GM12878 (cell line): ENCODE data around the gene LMAN2. TPM values are rescaled to one million over a fixed set of nuclear protein-coding genes. Genes with fewer than 3 reads are reported as not detected.

Experiments used
- ATAC-seq: fragments of 200-7000 bp; cut with Tn5 transposase; 3 replicates; pipeline ENCODE4 v1.9.1; 2020; ENCODE audit warnings: mild to moderate bottlenecking, moderate library complexity
- BruUV-seq: library from RNA; stranded (reverse); fragments of 400-500 nt; replicated peaks from 2 replicates; lab custom pipeline; 2021; lab: Mats Ljungman, UMichigan
- CTCF ChIA-PET: fragments of 300-600 bp; sonication (Branson Sonifier 250); formaldehyde crosslinking; extraction: SDS; loops from one replicate; lab custom pipeline; 2021; ENCODE audit warnings: inconsistent platforms; lab: Yijun Ruan, JAX
- POLR2A ChIA-PET: fragments of 350-600 bp; formaldehyde crosslinking; extraction: SDS; loops from one replicate; lab custom pipeline; 2021; ENCODE audit warnings: inconsistent platforms; lab: Charles Lee
- RAD21 ChIA-PET: fragments of 300-600 bp; sonication (Branson Sonifier 250); formaldehyde crosslinking; loops from one replicate; lab custom pipeline; 2023; ENCODE audit warnings: antibody characterized with exemption; ENCODE audit not compliant: unreplicated experiment; lab: Charles Lee
- SMC1A ChIA-PET: fragments of 300-600 bp; sonication (Branson Sonifier 250); formaldehyde crosslinking; loops from one replicate; lab custom pipeline; 2023; ENCODE audit not compliant: unreplicated experiment, uncharacterized antibody; lab: Charles Lee
- DNase-seq: peaks from one replicate; pipeline ENCODE4 v3.0.0-alpha.2; 2011; ENCODE audit warnings: low read depth, low spot score
- FAIRE-seq: peaks from 3 replicates; lab custom pipeline; 2011; peaks lifted over from hg19 to GRCh38; lab: Jason Lieb, UNC
- H2AFZ ChIP-seq: 2 replicates; pipeline ENCODE4 v1.6.0; 2011; ENCODE audit warnings: low read depth, low read length, control low read depth; ENCODE audit not compliant: control insufficient read depth
- H3K27ac ChIP-seq: 2 replicates; pipeline ENCODE4 v1.5.1; 2011; ENCODE audit warnings: control low read depth; ENCODE audit not compliant: control insufficient read depth, insufficient read depth
- H3K27me3 ChIP-seq, 2 experiments: replicated peaks in 1 of 2; 2 replicates each; pipeline versions ENCODE4 v1.6.0 to v1.6.1; 2011; ENCODE audit warnings: low read length in 1 of 2; ENCODE audit not compliant: control insufficient read depth in 2 of 2, insufficient read depth in 2 of 2
- H3K36me3 ChIP-seq, 2 experiments: 2 replicates each; pipeline ENCODE4 v1.5.1; 2011; ENCODE audit warnings: low read length in 1 of 2; ENCODE audit not compliant: control insufficient read depth in 2 of 2, insufficient read depth in 2 of 2
- H3K4me1 ChIP-seq: 2 replicates; pipeline ENCODE4 v1.6.1; 2011; ENCODE audit warnings: mild to moderate bottlenecking, low read length, moderate library complexity, mixed read lengths; ENCODE audit not compliant: control insufficient read depth, insufficient read depth
- H3K4me2 ChIP-seq: 2 replicates; pipeline ENCODE4 v1.6.0; 2011; ENCODE audit warnings: control low read depth; ENCODE audit not compliant: control insufficient read depth, insufficient read depth
- H3K4me3 ChIP-seq: fragments of 200-600 bp; sonication (generic); 2 replicates; pipeline ENCODE4 v1.5.1; 2016
- H3K79me2 ChIP-seq: 2 replicates; pipeline ENCODE4 v1.6.0; 2011; ENCODE audit warnings: low read length; ENCODE audit not compliant: control insufficient read depth, insufficient read depth
- H3K9ac ChIP-seq: 2 replicates; pipeline ENCODE4 v1.8.0; 2011; ENCODE audit warnings: low read length, control low read depth, mixed read lengths; ENCODE audit not compliant: control insufficient read depth, insufficient read depth
- H3K9me3 ChIP-seq: replicated peaks from 3 replicates; pipeline ENCODE4 v1.5.1; 2011; ENCODE audit warnings: mild to moderate bottlenecking, low read length; ENCODE audit not compliant: control insufficient read depth, insufficient read depth
- H4K20me1 ChIP-seq: 2 replicates; pipeline ENCODE4 v1.6.0; 2011; ENCODE audit not compliant: control insufficient read depth, insufficient read depth
- BCL11A ChIP-seq: IDR thresholded peaks from 2 replicates; pipeline ENCODE4 v1.6.1; 2011; ENCODE audit warnings: low read depth, low read length
- CBX5 ChIP-seq: sonication (generic); IDR thresholded peaks from 2 replicates; pipeline ENCODE4 v1.6.1; 2016; ENCODE audit warnings: low read depth, moderate library complexity, mild to moderate bottlenecking, inconsistent platforms
- DPF2 ChIP-seq: fragments of 450-650 bp; IDR thresholded peaks from 2 replicates; pipeline ENCODE4 v1.6.1; 2017; ENCODE audit warnings: mild to moderate bottlenecking
- EED ChIP-seq: sonication (generic); IDR thresholded peaks from 2 replicates; pipeline ENCODE4 v1.6.1; 2016; ENCODE audit warnings: antibody characterized with exemption, low read depth
- HDAC2 ChIP-seq: fragments of 200-600 bp; sonication (generic); IDR thresholded peaks from 2 replicates; pipeline ENCODE4 v1.6.1; 2017
- IKZF2 ChIP-seq, 2 experiments: fragments of 450-650 bp; IDR thresholded peaks; 2 replicates each; pipeline ENCODE4 v1.6.1; 2017; ENCODE audit warnings: mild to moderate bottlenecking in 2 of 2, moderate library complexity in 2 of 2
- JUND ChIP-seq: IDR thresholded peaks from 2 replicates; pipeline ENCODE4 v1.6.1; 2012; ENCODE audit warnings: low read depth, mild to moderate bottlenecking, low read length, improper control_type of control experiment, moderate library complexity
- MEF2A ChIP-seq: IDR thresholded peaks from 2 replicates; pipeline ENCODE4 v1.6.1; 2011; ENCODE audit warnings: low read depth, mild to moderate bottlenecking, low read length, moderate library complexity; ENCODE audit not compliant: insufficient read depth
- MEF2B ChIP-seq: fragments of 450-650 bp; IDR thresholded peaks from 2 replicates; pipeline ENCODE4 v1.6.1; 2018; ENCODE audit warnings: mild to moderate bottlenecking, moderate library complexity; ENCODE audit not compliant: partially characterized antibody, poor library complexity, severe bottlenecking
- MTA2 ChIP-seq: fragments of 450-650 bp; IDR thresholded peaks from 2 replicates; pipeline ENCODE4 v1.6.1; 2016; ENCODE audit warnings: low read depth, mild to moderate bottlenecking, moderate library complexity
- NFYB ChIP-seq: IDR thresholded peaks from 2 replicates; pipeline ENCODE4 v1.6.1; 2011; ENCODE audit warnings: low read depth, mild to moderate bottlenecking, low read length, improper control_type of control experiment, moderate library complexity; ENCODE audit not compliant: insufficient read depth
- NR2C1 ChIP-seq: fragments of 450-650 bp; IDR thresholded peaks from 2 replicates; pipeline ENCODE4 v1.6.1; 2017; ENCODE audit warnings: antibody characterized with exemption, mild to moderate bottlenecking, moderate library complexity
- PAX8 ChIP-seq: fragments of 450-650 bp; IDR thresholded peaks from 2 replicates; pipeline ENCODE4 v1.6.1; 2017; ENCODE audit warnings: mild to moderate bottlenecking, moderate library complexity
- PRDM15 ChIP-seq: fragments of 450-650 bp; formaldehyde crosslinking; IDR thresholded peaks from 2 replicates; pipeline ENCODE4 v1.4.0; 2020; ENCODE audit warnings: mild to moderate bottlenecking, moderate library complexity
- SP1 ChIP-seq: IDR thresholded peaks from one replicate; pipeline ENCODE4 v1.6.1; 2011; ENCODE audit warnings: low read depth, low read length
- STAT3 ChIP-seq: IDR thresholded peaks from 2 replicates; pipeline ENCODE4 v1.6.1; 2011; ENCODE audit warnings: low read depth, low read length, improper control_type of control experiment
- YY1 ChIP-seq: IDR thresholded peaks from 2 replicates; pipeline ENCODE4 v1.6.1; 2011; ENCODE audit warnings: low read depth, mild to moderate bottlenecking, low read length
- ZNF384 ChIP-seq: IDR thresholded peaks from 2 replicates; pipeline ENCODE4 v1.6.1; 2012; ENCODE audit warnings: low read depth, mild to moderate bottlenecking, low read length, improper control_type of control experiment, borderline replicate concordance
- WGBS: methylation state at CpG from one replicate; pipeline ENCODE4 v1.1.6; 2016; ENCODE audit warnings: low lambda C conversion rate; ENCODE audit not compliant: insufficient replicate concordance, insufficient coverage; ENCODE audit errors: missing lambda C conversion rate; 5-methylcytosine and 5-hydroxymethylcytosine counted together
- in situ Hi-C: fragments of 300-500 bp; cut with MboI; formaldehyde crosslinking; loops from 9 replicates; pipeline ENCODE4 v1.14.3; 2018; ENCODE audit warnings: mixed read lengths
- intact Hi-C: fragments of 100-400 bp; cut with micrococcal nuclease; formaldehyde crosslinking; loops from one replicate; pipeline ENCODE4 v1.14.2; 2022; ENCODE audit not compliant: unreplicated experiment
- polyA plus RNA-seq, 11 experiments: library from polyadenylated mRNA; depleted of rRNA in 4 of 11; unstranded in 6 of 11; stranded (reverse) in 5 of 11; fragments of >200 nt; fragmentation: Nextera tagmentation in 4 of 11; fragmentation: Illumina TruSeq in 1 of 11; extraction: Ambion mirVana in 4 of 11; extraction: Trizol in 1 of 11; gene quantifications; 1 replicate in 1 of 11; 2 replicates in 10 of 11; pipeline versions ENCODE4 v1.2.1 to v1.2.3, GENCODE V29; 2011 to 2016; ENCODE audit warnings: inconsistent platforms in 2 of 11, missing spikeins in 2 of 11, low read depth in 1 of 11
- total RNA-seq, 4 experiments: library from RNA; depleted of rRNA in 3 of 4; stranded (reverse); fragments of >200 nt in 3 of 4; fragmentation: Illumina TruSeq in 1 of 4; extraction: Trizol in 1 of 4; gene quantifications; 2 replicates each; pipeline versions ENCODE4 v1.2.1 to v1.2.3, GENCODE V29; 2013 to 2021
- TF ChIP-seq, protein P1 (sequence below): fragments of 450-650 bp; IDR thresholded peaks from 2 replicates; pipeline ENCODE4 v1.6.1; 2017; ENCODE audit warnings: low read depth, mild to moderate bottlenecking, moderate library complexity

Gene LMAN2
- total and polyA plus RNA-seq, 10 of the 15 experiments (the other 5 are each of a cell fraction or from before 2014, with no cell fraction given), result 2.4 to 264 (median 147) TPM

DNA sequence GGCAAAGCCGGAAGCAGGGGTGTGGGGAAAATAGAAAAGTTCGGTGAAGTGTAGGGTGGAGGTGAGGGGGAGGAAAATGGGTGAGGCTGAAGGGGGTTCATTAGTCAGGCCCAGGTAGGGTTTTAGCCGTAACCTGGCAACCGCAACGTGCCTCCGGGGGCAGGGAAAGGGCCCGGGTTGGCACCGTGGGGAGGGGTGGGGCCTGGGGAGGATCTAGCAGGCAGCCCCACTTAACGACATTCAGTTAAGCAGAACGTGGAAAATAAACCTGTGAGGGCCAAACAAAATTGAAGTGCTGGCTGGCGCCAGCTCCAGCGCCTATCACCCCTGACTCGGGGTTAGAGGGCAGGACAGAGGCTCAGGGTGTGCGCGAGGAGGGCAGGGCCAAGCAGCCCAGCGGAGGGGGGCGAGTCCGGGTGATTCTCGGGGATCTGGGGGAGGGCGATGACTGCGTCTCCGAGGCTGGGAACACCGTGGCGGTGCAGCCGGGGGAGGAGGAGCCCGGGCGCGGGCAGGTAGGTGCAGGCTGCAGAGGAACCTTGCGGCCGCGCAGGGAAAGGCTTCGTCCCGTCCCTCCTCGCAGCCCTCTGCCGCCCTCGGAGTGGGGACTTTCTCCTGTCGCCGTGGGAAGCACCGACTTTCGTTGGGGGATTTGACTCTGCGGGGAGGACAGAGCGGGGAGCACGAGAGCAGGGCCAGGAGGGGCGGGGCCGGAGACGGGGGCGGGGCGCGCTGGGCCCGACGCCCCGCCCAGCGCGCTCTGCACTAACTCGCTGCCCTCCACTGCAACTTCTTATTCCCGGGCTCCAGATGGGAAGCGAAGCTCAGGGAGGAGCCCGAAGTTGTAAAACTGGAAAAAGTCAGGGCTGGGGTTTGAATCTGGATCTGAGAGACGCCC lies 11.4 kb upstream of the LMAN2 start:
- DNase-seq (no peak), ATAC-seq (peak; percentile 72), FAIRE-seq (no peak)
- Histone ChIP-seq H3K4me2 (peak overlapping the region; percentile 93), H3K79me2 (peaks cover 67% of the 10 kb centered on the region), H3K4me1 (peaks cover 59% of the 10 kb centered on the region), H2AFZ (peak overlapping the region; percentile 77), H3K4me3 (peak overlapping the region; percentile 63), H3K27ac (peak overlapping the region; percentile 91), H3K9me3 (no peaks in the 10 kb centered on the region), H4K20me1 (no peaks in the 10 kb centered on the region), H3K27me3 (no peaks in the 10 kb centered on the region), H3K36me3 (peaks cover under 1 to 4% of the 10 kb centered on the region in 2 experiments; a peak in 3 of 4 replicates), H3K9ac (peak overlapping the region; percentile 61)
- 3% methylated on average over 50 of the region's 59 CpGs for WGBS
- intact Hi-C loops (loop anchor here (5.0 kb wide), 1 partner anchor 51 kb away; the partner anchor contains the start of gene MXD3), in situ Hi-C loops (no loop called here)
- SMC1A ChIA-PET, result interaction anchor here (1.1 to 3.7 kb wide), 8 partner anchors 10 to 251 kb away, joined by 3 to 32 read pairs (median 8); partner anchors contain the start of gene LMAN2
- RAD21 ChIA-PET, result interaction anchor here (0.9 to 4.4 kb wide), 12 partner anchors 8 to 249 kb away, joined by 3 to 29 read pairs (median 8); partner anchors contain the start of gene LMAN2
- POLR2A ChIA-PET, result interaction anchor here (0.6 to 2.8 kb wide), 10 partner anchors 12 to 86 kb away, joined by 3 to 22 read pairs (median 4); partner anchors contain the start of gene LMAN2
- BruUV-seq, result no TSS peak
- CTCF ChIA-PET, result interaction anchor here (0.7 to 4.4 kb wide), 10 partner anchors 7 to 147 kb away, joined by 3 to 33 read pairs (median 5); partner anchors contain the start of gene LMAN2
- TF ChIP-seq MEF2A (no peak), HDAC2 (no peak), YY1 (0 out of 2 replicates have a peak, but pooled peaks have one; percentile 24), SP1 (peak; percentile 14), EED (peak; percentile 78; the same call in 1 of the 2 replicates), MTA2 (peak; percentile 38; the same call in 1 of the 2 replicates), CBX5 (no peak), BCL11A (0 out of 2 replicates have a peak, but pooled peaks have one; percentile 28), DPF2 (0 out of 2 replicates have a peak, but pooled peaks have one; percentile 74), ZNF384 (no peak), IKZF2 (IDR thresholded peaks at IDR 0.05) (peak; percentile 61 to 63; a peak in 3 of 4 replicates), JUND (no peak), PAX8 (no peak), NR2C1 (peak; percentile 64), PRDM15 (CRISPR knock-in tag) (no peak), STAT3 (no peak), MEF2B (peak; percentile 36), NFYB (no peak)
- TF ChIP-seq, protein P1, sequence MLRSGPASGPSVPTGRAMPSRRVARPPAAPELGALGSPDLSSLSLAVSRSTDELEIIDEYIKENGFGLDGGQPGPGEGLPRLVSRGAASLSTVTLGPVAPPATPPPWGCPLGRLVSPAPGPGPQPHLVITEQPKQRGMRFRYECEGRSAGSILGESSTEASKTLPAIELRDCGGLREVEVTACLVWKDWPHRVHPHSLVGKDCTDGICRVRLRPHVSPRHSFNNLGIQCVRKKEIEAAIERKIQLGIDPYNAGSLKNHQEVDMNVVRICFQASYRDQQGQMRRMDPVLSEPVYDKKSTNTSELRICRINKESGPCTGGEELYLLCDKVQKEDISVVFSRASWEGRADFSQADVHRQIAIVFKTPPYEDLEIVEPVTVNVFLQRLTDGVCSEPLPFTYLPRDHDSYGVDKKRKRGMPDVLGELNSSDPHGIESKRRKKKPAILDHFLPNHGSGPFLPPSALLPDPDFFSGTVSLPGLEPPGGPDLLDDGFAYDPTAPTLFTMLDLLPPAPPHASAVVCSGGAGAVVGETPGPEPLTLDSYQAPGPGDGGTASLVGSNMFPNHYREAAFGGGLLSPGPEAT, result peak; percentile 73
